ENCODE data around the gene KCTD20.
"Not testable (repeated sequence)": the region's sequence is repeated elsewhere in the genome, so short reads cannot be mapped to it uniquely, and the experiment has no call there.

KCTD20 gene

DNA sequence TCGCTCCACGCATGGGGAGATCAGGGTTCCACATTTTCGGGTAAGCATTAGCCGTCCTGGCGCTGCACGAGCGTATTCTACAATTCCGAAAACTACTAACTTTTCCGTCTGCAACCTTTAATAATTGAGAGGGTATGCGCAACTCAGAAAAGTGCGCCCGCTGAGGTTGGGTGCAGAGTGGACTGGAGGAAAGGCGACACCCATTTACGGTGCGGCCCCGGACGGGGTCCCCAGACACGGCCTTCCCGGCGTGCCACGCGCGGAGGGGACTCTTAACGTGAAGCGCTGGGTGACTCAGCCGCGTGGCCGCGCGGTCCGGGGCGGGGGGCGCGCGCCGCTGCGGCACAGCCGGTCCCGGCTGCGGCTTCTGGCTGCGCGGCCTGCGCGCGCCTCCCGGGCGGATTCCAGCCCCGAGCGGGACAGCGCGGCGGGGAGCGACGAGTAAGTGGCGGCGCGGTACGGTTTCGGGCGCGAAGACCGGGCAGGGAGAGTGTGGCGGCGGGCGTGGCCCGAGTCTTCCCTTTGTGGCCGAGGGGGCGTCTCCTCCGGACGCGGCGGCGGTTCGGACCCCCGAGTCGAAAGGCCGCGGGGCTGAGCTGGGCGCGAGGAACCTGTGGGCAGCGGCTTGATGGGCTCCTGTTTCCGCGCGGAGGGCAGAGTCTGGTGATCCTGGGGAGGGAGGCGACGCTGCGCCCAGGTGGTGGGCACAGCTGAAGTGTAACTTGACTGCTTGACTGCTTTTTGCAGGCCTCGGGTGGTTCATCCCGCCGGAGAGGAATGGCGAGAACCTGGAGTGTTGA, at the start of gene KCTD20, which contains the start of gene PXT1:
KCTD20 (plus strand) TSS at position 330 of the 800 bp plus-strand sequence. CDS start 27,098 bp downstream, outside the sequence.
PXT1 (minus strand) TSS at position 184 of the 800 bp plus-strand sequence. CDS start 16,772 bp downstream, outside the sequence.
- peak; percentile 77 for DNase-seq (ENCODE audit: insufficient read length, low spot score)
- TF ChIP-seq POLR2A (IDR thresholded peaks at IDR 0.05; ENCODE audit: low read depth, low read length): peak; percentile 81
- peak; percentile 27 for FAIRE-seq

DNA sequence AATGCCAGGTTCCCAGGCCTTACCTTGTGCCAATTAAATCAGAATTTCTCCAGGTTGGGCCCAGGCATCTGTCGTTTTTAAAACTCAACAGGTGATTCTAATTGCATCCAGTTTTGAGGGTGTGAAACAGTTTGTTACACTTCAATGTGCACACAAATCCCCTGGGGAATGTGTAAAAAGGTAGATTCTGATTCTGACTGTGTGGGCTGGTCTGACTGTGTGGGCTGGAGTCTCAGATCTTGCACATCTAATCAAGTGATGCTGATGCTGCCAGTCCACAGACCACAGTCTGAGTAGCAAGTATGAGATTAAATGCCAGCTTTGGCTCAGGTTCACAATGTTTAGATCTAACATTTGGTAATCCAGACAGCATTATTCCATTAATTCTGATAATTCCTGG, 42.8 kb upstream of the KCTD20 start:
- TF ChIP-seq POLR2A (IDR thresholded peaks at IDR 0.05; ENCODE audit: low read depth, low read length): no peak
- DNase-seq (ENCODE audit: insufficient read length, low spot score) (no peak), FAIRE-seq (no peak)

DNA sequence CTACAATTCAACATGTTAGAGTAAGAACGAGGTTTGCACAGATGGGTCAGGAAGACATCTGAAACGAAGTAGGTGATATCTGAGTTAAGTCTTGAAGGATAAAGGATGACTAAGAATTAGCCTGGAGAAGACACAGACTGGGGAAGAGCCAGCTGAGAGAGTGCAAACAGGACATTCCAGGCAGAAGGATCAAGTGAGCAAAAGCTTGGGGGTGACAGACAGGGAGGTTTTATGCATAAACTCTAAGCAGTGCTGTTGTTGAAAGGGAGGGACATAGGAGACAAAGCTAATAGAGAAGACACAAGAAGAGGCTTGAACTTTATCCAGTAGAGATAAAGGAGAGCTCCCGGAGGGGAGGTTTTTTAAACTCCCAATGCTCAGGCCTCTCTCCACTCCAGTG, 40.3 kb upstream of the KCTD20 start:
- DNase-seq (ENCODE audit: insufficient read length, low spot score) (no peak), FAIRE-seq (no peak)
- TF ChIP-seq POLR2A (IDR thresholded peaks at IDR 0.05; ENCODE audit: low read depth, low read length): no peak

DNA sequence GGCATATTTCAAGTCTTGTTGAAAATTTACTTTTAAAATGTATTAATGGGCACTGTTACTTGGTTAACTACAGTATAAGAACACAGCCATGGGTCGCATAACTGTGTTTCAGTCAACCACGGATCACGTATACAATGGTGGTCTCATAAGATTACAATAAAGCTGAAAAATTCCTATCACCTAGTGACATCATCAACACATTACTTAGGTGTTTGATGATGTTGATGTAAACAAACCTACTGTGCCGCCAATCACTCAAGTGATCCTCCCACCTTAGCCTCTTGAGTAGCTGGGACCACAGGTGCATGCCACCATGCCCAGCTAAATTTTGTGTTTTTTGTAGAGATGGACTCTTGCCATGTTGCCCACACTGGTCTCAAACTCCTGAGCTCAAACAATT, 38.6 kb upstream of the KCTD20 start:
- DNase-seq (ENCODE audit: insufficient read length, low spot score) (no peak), FAIRE-seq (no peak)
- TF ChIP-seq POLR2A (IDR thresholded peaks at IDR 0.05; ENCODE audit: low read depth, low read length): no peak

- DNase-seq (ENCODE audit: insufficient read length, low spot score); FAIRE-seq: not testable (repeated sequence)
These were observed 33.1 kb upstream of the KCTD20 start for GRCh38 chr6:36409718-36410117.

- no peak for TF ChIP-seq POLR2A (IDR thresholded peaks at IDR 0.05; ENCODE audit: low read depth, low read length)
- DNase-seq (ENCODE audit: insufficient read length, low spot score) (no peak), FAIRE-seq (no peak)
These were observed 29.0 kb upstream of the KCTD20 start for GRCh38 chr6:36413489-36414480.

DNA sequence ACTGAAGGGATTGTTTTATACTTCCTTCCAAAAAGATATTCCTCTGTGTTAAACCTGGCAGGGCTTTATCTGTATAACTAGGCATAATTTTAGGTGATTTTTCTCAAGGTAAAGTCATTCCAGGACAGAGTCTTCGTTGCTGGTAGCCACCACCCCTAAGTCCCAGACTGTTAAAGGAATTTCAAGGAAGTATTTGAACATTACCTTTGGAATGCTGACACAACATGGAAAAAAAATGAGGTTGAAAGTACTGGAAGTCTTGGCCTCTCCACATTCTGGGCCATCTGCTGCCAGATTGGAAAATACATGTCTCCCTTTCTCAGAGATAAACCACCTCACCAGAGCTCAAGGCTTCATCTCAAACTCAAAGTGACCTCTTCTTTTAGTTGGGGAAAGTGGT, 28.3 kb upstream of the KCTD20 start:
- DNase-seq (ENCODE audit: insufficient read length, low spot score) (no peak), FAIRE-seq (no peak)
- TF ChIP-seq POLR2A (IDR thresholded peaks at IDR 0.05; ENCODE audit: low read depth, low read length): no peak

GRCh38 chr6:36418558-36418957, 24.2 kb upstream of the KCTD20 start:
- FAIRE-seq (no peak), DNase-seq (ENCODE audit: insufficient read length, low spot score) (no peak)
- TF ChIP-seq POLR2A (IDR thresholded peaks at IDR 0.05; ENCODE audit: low read depth, low read length): no peak

- TF ChIP-seq POLR2A (IDR thresholded peaks at IDR 0.05; ENCODE audit: low read depth, low read length): no peak
- FAIRE-seq: no peak
- no peak for DNase-seq (ENCODE audit: insufficient read length, low spot score)
These were observed 23.5 kb upstream of the KCTD20 start for GRCh38 chr6:36419310-36419709.

GRCh38 chr6:36422714-36423100, 20.1 kb upstream of the KCTD20 start:
- DNase-seq (ENCODE audit: insufficient read length, low spot score): no peak
- no peak for FAIRE-seq
- TF ChIP-seq POLR2A (IDR thresholded peaks at IDR 0.05; ENCODE audit: low read depth, low read length): no peak

DNA sequence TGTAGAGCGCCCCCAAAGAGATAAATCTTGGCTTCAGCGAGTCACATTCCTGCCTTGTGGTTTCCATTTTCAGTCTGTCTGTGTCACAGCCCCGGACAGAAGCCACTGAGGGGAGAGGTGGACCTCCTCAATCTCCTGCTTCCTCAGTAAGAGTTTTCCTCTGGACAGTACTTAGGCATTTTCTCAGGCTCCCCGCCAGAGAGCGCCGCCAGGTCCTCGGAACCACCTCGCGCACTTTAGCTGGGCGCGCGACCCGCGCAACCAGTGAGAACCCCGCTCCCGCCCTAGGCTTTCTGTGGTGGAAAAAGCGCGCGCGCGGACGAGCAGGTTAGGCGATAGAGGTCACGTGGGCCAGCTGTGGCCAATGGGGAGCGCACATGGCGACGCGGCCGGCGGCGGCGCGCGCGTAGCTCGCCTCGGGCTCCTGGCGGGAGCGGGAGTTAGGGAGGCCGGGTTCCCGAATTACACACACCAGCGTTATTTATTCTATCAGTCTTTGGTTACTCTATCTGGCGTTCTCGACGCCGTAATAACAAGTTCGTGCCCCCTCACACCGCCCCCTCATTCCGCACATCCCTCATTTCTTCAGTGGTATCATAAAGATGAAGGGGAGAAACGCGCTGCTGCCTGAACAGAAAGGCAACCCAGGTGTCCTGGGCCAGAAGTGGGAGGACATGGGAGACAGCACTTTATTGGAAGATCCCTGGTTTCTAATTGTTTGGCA, 19.5 kb upstream of the KCTD20 start:
- peak; percentile 70 for TF ChIP-seq POLR2A (IDR thresholded peaks at IDR 0.05; ENCODE audit: low read depth, low read length)
- DNase-seq (ENCODE audit: insufficient read length, low spot score) (peak; percentile 89), FAIRE-seq (peak; percentile 96)

- DNase-seq (ENCODE audit: insufficient read length, low spot score) (no peak), FAIRE-seq (no peak)
- no peak for TF ChIP-seq POLR2A (IDR thresholded peaks at IDR 0.05; ENCODE audit: low read depth, low read length)
These were observed 16.2 kb upstream of the KCTD20 start for GRCh38 chr6:36426622-36427021.

- no peak for TF ChIP-seq POLR2A (IDR thresholded peaks at IDR 0.05; ENCODE audit: low read depth, low read length)
- FAIRE-seq (no peak), DNase-seq (ENCODE audit: insufficient read length, low spot score) (no peak)
These were observed 13.9 kb upstream of the KCTD20 start for GRCh38 chr6:36428911-36429310.

DNA sequence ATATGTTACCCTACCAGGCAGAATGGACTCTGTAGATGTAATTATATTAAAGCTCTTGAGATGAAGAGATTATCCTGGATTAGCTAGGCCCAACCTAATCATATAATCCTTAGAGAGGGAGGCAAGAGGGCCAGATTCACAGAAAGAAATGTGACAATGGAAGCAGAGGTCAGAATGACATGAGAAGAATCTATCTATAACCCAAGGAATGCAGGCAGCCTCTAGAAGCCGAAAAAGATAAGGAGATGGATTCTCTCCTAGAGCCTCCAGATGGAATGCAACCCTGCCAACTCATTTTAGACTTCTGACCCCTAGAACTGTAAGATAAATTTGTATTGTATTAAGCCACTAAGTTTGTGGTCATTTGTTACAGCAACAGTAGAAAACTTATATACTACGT, 12.4 kb upstream of the KCTD20 start:
- no peak for TF ChIP-seq POLR2A (IDR thresholded peaks at IDR 0.05; ENCODE audit: low read depth, low read length)

More for the DNA sequence above, 12.4 kb upstream of the KCTD20 start:
- no peak for FAIRE-seq
- no peak for DNase-seq (ENCODE audit: insufficient read length, low spot score)

Data from H54 (cell line).